ENCODE measurements around the gene TCIRG1.

TCIRG1 gene

GRCh38 chr11:68036717-68037239 is 2.0 kb upstream of the TCIRG1 start:
- no peak for DNase-seq

GRCh38 chr11:68037411-68038225 is 1.2 kb upstream of the TCIRG1 start:
- no peak for DNase-seq

GRCh38 chr11:68038226-68038717 is 553 bp upstream of the TCIRG1 start:
- no peak for DNase-seq

GRCh38 chr11:68039526-68040086 is 781 bp downstream of the TCIRG1 start:
- DNase-seq: no peak

DNA sequence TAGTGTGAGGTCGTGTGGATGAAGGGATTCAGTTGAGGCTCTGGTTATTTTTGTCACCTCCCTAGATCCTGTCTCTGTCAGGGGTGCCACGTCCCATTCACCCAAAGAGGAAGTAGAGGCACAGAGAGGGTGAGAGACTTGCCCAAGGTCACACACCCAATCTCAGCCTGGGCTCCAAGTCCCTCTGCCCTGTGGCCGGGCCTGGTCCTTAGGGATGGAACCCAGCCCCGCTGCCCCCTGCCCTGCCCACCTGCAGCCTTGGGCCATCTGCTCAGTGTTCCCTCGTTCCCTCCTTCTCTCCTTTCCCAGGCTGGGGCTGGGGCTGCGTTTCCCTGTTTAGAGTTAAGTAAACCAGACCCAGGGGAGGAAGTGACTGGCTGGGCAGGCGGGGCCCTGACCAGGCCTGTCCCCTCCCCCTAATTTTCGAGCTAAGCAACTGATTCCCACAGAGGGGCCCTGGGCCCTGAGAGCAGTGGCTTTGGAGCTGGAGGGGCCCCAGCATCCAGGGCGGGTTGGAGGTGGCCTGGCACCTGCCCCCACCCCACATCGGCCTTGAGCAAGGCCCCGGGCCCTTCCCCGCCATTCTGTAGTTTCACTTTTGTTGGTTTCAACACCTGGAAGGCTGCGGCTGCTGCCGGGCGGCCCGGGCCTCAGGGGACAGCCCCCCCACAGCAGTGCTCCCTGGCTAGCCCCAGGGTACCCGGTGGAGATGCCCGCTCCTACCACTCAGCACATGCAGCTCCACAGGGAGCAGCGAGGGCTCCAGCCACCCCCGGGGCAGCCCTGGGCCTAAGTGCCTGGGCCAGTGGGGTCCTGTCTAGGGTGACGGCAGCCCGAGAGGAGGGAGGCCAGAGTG is 1.5 kb downstream of the TCIRG1 start:
- DNase-seq: peak; percentile 25

- DNase-seq: no peak
Measured at GRCh38 chr11:68040957-68041591, 2.2 kb downstream of the TCIRG1 start.

DNA sequence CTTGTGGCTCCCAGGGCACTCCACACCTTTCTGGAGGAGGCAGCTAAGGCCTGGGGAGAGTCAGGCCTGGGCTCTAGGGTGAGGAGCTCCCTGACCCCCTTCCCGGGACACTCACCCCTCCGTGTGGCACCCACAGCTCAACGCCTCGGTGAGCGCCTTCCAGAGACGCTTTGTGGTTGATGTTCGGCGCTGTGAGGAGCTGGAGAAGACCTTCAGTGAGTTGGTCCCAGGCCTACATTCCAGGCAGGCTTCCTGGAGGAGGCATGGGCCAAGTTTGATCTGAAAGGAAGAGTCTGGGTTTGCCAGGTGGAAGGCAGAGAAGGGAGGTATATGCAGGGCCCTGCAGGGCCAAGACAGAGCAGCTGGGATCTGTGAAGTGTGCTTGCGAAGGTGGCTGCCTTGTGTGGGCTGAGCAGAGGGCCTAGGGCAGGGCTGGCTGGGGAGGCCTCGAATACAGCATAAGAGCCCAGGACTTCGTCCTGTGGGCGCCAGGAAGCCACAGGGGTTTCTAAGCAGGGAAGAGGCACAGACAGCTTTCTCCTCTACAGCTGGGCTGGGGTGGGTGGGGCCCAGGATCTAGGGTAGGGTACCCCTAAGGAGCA is 2.9 kb downstream of the TCIRG1 start:
- DNase-seq: no peak

GRCh38 chr11:68042219-68043028 is 3.6 kb downstream of the TCIRG1 start:
- no peak for DNase-seq

DNA sequence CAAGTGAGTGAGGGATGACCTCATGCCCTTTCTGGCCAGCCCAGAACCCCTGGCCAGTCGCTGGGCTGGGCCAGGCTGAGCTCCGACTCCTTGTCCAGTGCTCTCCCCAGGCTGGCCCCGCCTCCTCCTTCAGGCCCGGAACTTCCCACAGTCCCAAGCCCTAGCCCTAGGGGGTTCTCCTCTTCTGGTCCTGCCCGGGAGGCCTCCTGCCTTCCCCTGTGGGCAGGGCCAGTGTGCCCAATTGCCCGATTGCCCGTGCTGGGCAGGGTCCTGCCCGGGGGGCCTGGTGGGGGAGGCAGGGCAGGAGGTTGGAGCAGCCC is 4.2 kb downstream of the TCIRG1 start:
- DNase-seq: no peak

GRCh38 chr11:68043349-68044144 is 4.7 kb downstream of the TCIRG1 start:
- no peak for DNase-seq

- DNase-seq: no peak
Measured at GRCh38 chr11:68044145-68044813, 5.5 kb downstream of the TCIRG1 start.

DNA sequence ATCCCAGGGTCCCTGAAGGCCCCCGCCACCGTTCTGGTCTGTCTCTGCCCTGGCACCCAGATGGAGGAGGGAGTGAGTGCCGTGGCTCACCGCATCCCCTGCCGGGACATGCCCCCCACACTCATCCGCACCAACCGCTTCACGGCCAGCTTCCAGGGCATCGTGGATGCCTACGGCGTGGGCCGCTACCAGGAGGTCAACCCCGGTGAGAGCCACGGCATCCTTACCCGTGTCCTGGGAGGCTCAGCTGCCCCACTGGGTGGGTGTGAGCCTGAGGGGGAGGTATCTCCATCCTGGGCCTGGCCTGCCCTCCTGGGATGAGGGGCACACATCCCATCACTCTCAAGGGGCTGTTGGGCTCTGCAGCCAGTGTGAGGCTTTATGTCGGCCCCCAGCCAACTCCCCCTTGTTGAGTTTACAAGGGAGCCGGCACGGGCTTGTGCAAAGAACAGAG is 6.1 kb downstream of the TCIRG1 start:
- no peak for DNase-seq

DNA sequence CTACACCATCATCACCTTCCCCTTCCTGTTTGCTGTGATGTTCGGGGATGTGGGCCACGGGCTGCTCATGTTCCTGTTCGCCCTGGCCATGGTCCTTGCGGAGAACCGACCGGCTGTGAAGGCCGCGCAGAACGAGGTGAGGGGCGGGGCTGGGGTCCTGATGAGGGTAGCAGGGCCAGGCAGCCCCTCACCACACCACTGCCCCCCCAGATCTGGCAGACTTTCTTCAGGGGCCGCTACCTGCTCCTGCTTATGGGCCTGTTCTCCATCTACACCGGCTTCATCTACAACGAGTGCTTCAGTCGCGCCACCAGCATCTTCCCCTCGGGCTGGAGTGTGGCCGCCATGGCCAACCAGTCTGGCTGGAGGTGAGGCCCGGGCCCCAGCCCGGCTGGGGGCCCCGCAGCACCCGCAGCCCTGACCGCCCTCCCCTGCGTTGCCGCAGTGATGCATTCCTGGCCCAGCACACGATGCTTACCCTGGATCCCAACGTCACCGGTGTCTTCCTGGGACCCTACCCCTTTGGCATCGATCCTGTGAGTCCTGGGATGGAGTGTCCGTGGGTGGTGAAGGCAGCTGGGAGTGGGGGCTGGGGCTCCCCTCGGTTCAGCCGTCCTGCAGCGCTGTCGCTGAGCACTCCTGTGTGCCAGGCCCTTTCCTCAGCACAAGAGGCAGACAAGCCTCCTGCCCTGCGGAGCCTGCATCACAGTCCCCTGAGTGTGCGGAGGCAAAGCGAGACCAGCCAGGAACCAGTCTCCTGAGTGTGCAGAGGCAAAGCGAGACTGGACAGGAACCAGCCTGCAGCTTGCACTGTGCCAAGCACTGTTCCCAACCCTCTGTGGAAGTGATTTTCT is 8.8 kb downstream of the TCIRG1 start:
- DNase-seq: no peak

- no peak for DNase-seq
Measured at GRCh38 chr11:68048681-68049508, 10.1 kb downstream of the TCIRG1 start.

DNA sequence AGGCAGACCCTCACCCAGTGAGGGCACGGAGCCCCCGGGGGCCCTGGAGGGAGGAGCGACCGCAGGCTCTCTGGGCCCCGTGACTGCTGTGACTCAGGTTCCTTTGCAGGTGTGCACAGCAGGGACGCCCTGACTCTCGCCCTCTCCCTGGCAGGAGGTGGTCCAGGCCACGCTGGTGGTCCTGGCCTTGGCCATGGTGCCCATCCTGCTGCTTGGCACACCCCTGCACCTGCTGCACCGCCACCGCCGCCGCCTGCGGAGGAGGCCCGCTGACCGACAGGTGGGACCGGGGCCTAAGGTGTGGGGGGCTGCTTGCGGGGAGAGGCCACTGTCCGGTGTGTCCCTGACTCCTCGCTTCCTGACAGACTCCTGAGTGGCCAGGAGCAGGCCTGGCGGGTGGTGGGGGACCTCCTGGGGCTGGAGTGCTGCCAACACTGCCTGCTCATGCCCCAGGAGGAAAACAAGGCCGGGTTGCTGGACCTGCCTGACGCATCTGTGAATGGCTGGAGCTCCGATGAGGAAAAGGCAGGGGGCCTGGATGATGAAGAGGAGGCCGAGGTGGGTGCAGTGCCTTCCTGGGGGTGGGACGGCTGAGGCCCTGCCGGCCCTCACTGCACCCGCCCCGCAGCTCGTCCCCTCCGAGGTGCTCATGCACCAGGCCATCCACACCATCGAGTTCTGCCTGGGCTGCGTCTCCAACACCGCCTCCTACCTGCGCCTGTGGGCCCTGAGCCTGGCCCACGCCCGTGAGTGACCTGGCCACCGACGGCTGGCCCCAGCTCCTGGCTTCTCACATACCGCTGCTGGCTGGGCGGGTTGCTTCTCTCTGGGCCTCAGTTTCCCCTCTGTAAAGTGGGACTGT is 10.9 kb downstream of the TCIRG1 start:
- DNase-seq: no peak

DNA sequence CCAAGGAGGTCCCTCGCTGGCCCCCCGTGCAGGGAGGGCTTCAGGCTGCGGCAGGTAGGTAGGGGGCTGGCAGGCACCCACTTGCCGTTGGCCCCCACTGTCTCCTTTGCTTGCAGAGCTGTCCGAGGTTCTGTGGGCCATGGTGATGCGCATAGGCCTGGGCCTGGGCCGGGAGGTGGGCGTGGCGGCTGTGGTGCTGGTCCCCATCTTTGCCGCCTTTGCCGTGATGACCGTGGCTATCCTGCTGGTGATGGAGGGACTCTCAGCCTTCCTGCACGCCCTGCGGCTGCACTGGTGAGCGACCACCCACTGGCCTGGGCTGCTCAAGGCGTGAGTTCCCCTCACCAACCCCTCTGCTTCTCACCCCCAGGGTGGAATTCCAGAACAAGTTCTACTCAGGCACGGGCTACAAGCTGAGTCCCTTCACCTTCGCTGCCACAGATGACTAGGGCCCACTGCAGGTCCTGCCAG is 11.6 kb downstream of the TCIRG1 start:
- no peak for DNase-seq
